Uterus (tissue), 2 donors: Measurements from ENCODE around the gene TAL1.

Experiments
- CTCF ChIP-seq, 4 experiments: fragments of 200-600 bp in 2 of 4; fragments of 450-650 bp in 2 of 4; sonication (generic) in 2 of 4; IDR thresholded peaks; one replicate each; pipeline ENCODE4 v1.5.1; 2016 to 2019; ENCODE audit warnings: antibody characterized with exemption in 4 of 4, mild to moderate bottlenecking in 2 of 4, moderate library complexity in 1 of 4
- POLR2A ChIP-seq, 2 donors: fragments of 450-650 bp; IDR thresholded peaks; one replicate each; pipeline ENCODE4 v1.6.1; 2016; ENCODE audit warnings: antibody characterized with exemption in 2 of 2, mild to moderate bottlenecking in 1 of 2, moderate library complexity in 1 of 2

- TF ChIP-seq POLR2A (IDR thresholded peaks at IDR 0.05) (no peak), CTCF (IDR thresholded peaks at IDR 0.05) (no peak)
Observed at GRCh38 chr1:47208374-47208850, 23.6 kb downstream of the TAL1 start.
